Measurements from ENCODE around the gene ARHGAP6. TPM values are rescaled to one million over a fixed set of nuclear protein-coding genes. Genes with fewer than 3 reads are reported as not detected.

Gene ARHGAP6
- total RNA-seq, 1 experiment from 2014 or later = 0.10 TPM

GRCh38 chrX:11257290-11257689, 408.4 kb downstream of the ARHGAP6 start:
- H4K20me1 ChIP-seq (ENCODE audit: insufficient read depth) = no peaks in the 10 kb centered on the region
- intact Hi-C loops (cut with micrococcal nuclease) = no loop called here
- no peaks in the 10 kb centered on the region for H3K79me2 ChIP-seq (ENCODE audit: insufficient read depth, low read length)
- no peak overlapping the region for H3K27ac ChIP-seq (ENCODE audit: low read depth, low read length)
- H3K4me3 ChIP-seq (replicated peaks in 1 of 2; ENCODE audit: low read depth in 1 of 2, low read length in 2 of 2) = no peak overlapping the region
- BruUV-seq (replicated peaks) = no TSS peak
- ATAC-seq (no peak), DNase-seq (ENCODE audit: low read depth, low spot score) (no peak)
- H3K9me2 ChIP-seq (ENCODE audit: insufficient read depth) = no peaks in the 10 kb centered on the region
- POLR2A ChIA-PET = no interaction called here
- H3K36me3 ChIP-seq (ENCODE audit: control insufficient read depth in 1 of 2, insufficient read depth in 2 of 2, low read length in 2 of 2) = no peaks in the 10 kb centered on the region
- TF ChIP-seq ZBTB33 (IDR thresholded peaks at IDR 0.05; ENCODE audit: extremely low read depth, insufficient replicate concordance, low read length) = no peak
- TF ChIP-seq, protein P1, sequence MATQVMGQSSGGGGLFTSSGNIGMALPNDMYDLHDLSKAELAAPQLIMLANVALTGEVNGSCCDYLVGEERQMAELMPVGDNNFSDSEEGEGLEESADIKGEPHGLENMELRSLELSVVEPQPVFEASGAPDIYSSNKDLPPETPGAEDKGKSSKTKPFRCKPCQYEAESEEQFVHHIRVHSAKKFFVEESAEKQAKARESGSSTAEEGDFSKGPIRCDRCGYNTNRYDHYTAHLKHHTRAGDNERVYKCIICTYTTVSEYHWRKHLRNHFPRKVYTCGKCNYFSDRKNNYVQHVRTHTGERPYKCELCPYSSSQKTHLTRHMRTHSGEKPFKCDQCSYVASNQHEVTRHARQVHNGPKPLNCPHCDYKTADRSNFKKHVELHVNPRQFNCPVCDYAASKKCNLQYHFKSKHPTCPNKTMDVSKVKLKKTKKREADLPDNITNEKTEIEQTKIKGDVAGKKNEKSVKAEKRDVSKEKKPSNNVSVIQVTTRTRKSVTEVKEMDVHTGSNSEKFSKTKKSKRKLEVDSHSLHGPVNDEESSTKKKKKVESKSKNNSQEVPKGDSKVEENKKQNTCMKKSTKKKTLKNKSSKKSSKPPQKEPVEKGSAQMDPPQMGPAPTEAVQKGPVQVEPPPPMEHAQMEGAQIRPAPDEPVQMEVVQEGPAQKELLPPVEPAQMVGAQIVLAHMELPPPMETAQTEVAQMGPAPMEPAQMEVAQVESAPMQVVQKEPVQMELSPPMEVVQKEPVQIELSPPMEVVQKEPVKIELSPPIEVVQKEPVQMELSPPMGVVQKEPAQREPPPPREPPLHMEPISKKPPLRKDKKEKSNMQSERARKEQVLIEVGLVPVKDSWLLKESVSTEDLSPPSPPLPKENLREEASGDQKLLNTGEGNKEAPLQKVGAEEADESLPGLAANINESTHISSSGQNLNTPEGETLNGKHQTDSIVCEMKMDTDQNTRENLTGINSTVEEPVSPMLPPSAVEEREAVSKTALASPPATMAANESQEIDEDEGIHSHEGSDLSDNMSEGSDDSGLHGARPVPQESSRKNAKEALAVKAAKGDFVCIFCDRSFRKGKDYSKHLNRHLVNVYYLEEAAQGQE (IDR thresholded peaks at IDR 0.05; ENCODE audit: low read depth) = no peak
- TF ChIP-seq EGR1 (IDR thresholded peaks at IDR 0.05; ENCODE audit: low read depth) = no peak
- no peak for TF ChIP-seq CBX3 (IDR thresholded peaks at IDR 0.05; ENCODE audit: low read depth)
- TF ChIP-seq FOSL1 (IDR thresholded peaks at IDR 0.05; ENCODE audit: low read depth) = no peak
- TF ChIP-seq ATF3 (IDR thresholded peaks at IDR 0.05) = no peak
- TF ChIP-seq ZFX (IDR thresholded peaks at IDR 0.05) = no peak
- no peaks in the 10 kb centered on the region for H3K9me3 ChIP-seq (ENCODE audit: control insufficient read depth in 1 of 2, insufficient read depth in 1 of 2, low read depth in 1 of 2, low read length in 2 of 2)
- H3K4me2 ChIP-seq (ENCODE audit: low read length) = no peak overlapping the region
- CTCF ChIA-PET = no interaction called here
- H3K4me1 ChIP-seq (ENCODE audit: control insufficient read depth in 1 of 2, insufficient read depth in 2 of 2, low read length in 2 of 2) = no peaks in the 10 kb centered on the region
- H2AFZ ChIP-seq (ENCODE audit: low read depth, low read length, poor library complexity, severe bottlenecking) = no peak overlapping the region
- RAD21 ChIA-PET (ENCODE audit: low non-redundant PET in 1 of 2, low total read pairs in 2 of 2, uncharacterized antibody in 2 of 2, unreplicated experiment in 2 of 2) = no interaction called here
- no peak overlapping the region for H3K9ac ChIP-seq (ENCODE audit: low read length)
- no peaks in the 10 kb centered on the region for H3K27me3 ChIP-seq (ENCODE audit: insufficient read depth, low read length)

Data from HCT116 (cell line).